B cell (primary cell): Measurements from ENCODE around the gene TET2.

Experiments used
- CTCF ChIP-seq: fragments of 200-600 bp; IDR thresholded peaks from one replicate; pipeline ENCODE4 v1.8.0; 2022; ENCODE audit warnings: antibody characterized with exemption, mild to moderate bottlenecking
- EZH2 ChIP-seq: IDR thresholded peaks from 2 replicates; pipeline ENCODE4 v1.6.1; 2012; ENCODE audit warnings: borderline replicate concordance, low read depth, mild to moderate bottlenecking, moderate library complexity, low read length; ENCODE audit not compliant: insufficient read depth, poor library complexity, severe bottlenecking

- no peak for TF ChIP-seq CTCF
- no peak for TF ChIP-seq EZH2
Measured at GRCh38 chr4:105265689-105266088, 119.0 kb downstream of the TET2 start.
